A673 (cell line): Measurements from ENCODE around the gene FERMT3. TPM values are rescaled to one million over a fixed set of nuclear protein-coding genes. Genes with fewer than 3 reads are reported as not detected.

Experiments used
- BruUV-seq: library from RNA; stranded (reverse); fragments of 400-500 nt; replicated peaks from 2 replicates; lab custom pipeline; 2021; lab: Mats Ljungman, UMichigan
- CTCF ChIA-PET: fragments of 300-600 bp; sonication (Branson Sonifier 250); formaldehyde crosslinking; loops from one replicate; lab custom pipeline; 2022; ENCODE audit warnings: antibody characterized with exemption; lab: Charles Lee
- POLR2A ChIA-PET: fragments of 300-600 bp; sonication (Branson Sonifier 250); formaldehyde crosslinking; loops from one replicate; lab custom pipeline; 2022; ENCODE audit warnings: antibody characterized with exemption; ENCODE audit not compliant: low non-redundant PET; lab: Charles Lee
- DNase-seq: peaks from one replicate; pipeline ENCODE4 v3.0.0-alpha.2; 2015; ENCODE audit warnings: low spot score
- H3K27ac ChIP-seq: fragments of 200-600 bp; sonication (generic); 2 replicates; pipeline ENCODE4 v1.5.1; 2016; ENCODE audit warnings: mixed run types, low read depth, mild to moderate bottlenecking, mixed read lengths, antibody characterized with exemption, low read length; ENCODE audit not compliant: poor library complexity, severe bottlenecking
- H3K27me3 ChIP-seq: fragments of 200-600 bp; sonication (generic); replicated peaks from 2 replicates; pipeline ENCODE4 v1.6.1; 2017; ENCODE audit warnings: mixed run types, low read depth, mild to moderate bottlenecking, mixed read lengths, antibody characterized with exemption, low read length; ENCODE audit not compliant: insufficient read depth, poor library complexity
- H3K36me3 ChIP-seq: fragments of 200-600 bp; sonication (generic); 2 replicates; pipeline ENCODE4 v1.6.1; 2016; ENCODE audit warnings: mixed run types, mild to moderate bottlenecking, mixed read lengths, antibody characterized with exemption, low read length; ENCODE audit not compliant: insufficient read depth, poor library complexity, severe bottlenecking
- H3K4me1 ChIP-seq: fragments of 200-600 bp; sonication (generic); 2 replicates; pipeline ENCODE4 v1.6.1; 2017; ENCODE audit warnings: mixed run types, mild to moderate bottlenecking, mixed read lengths, antibody characterized with exemption, low read length; ENCODE audit not compliant: insufficient read depth, poor library complexity, severe bottlenecking
- H3K4me3 ChIP-seq: fragments of 200-600 bp; sonication (generic); 2 replicates; pipeline ENCODE4 v1.5.1; 2016; ENCODE audit warnings: low read depth, mixed run types, mild to moderate bottlenecking, mixed read lengths, low read length; ENCODE audit not compliant: poor library complexity, severe bottlenecking
- H3K9me3 ChIP-seq: fragments of 200-600 bp; sonication (generic); 2 replicates; pipeline ENCODE4 v1.6.1; 2016; ENCODE audit warnings: mixed run types, low read depth, mild to moderate bottlenecking, mixed read lengths, antibody characterized with exemption, low read length; ENCODE audit not compliant: poor library complexity, severe bottlenecking
- EZH2 ChIP-seq: fragments of 200-600 bp; sonication (generic); IDR thresholded peaks from 2 replicates; pipeline ENCODE4 v1.6.1; 2017; ENCODE audit warnings: borderline replicate concordance, low read depth, mild to moderate bottlenecking, mixed read lengths, antibody characterized with exemption, low read length; ENCODE audit not compliant: poor library complexity, severe bottlenecking
- intact Hi-C: fragments of 100-400 bp; cut with micrococcal nuclease; formaldehyde crosslinking; loops from one replicate; pipeline ENCODE4 v1.10.0; 2022; ENCODE audit not compliant: unreplicated experiment
- total RNA-seq: library from RNA; stranded (reverse); gene quantifications from 2 replicates; pipeline ENCODE4 v1.2.3, GENCODE V29; 2021
- TF ChIP-seq, protein P1 (sequence below): fragments of 300-800, 200-600 bp; sonication (generic); conservative IDR thresholded peaks from 2 replicates; pipeline ENCODE4 v1.5.1; 2017; ENCODE audit warnings: low read depth, mild to moderate bottlenecking, antibody characterized with exemption, low read length, moderate library complexity, mixed read lengths

FERMT3 gene
- total RNA-seq, 1 experiment from 2014 or later: 99.3 TPM

DNA sequence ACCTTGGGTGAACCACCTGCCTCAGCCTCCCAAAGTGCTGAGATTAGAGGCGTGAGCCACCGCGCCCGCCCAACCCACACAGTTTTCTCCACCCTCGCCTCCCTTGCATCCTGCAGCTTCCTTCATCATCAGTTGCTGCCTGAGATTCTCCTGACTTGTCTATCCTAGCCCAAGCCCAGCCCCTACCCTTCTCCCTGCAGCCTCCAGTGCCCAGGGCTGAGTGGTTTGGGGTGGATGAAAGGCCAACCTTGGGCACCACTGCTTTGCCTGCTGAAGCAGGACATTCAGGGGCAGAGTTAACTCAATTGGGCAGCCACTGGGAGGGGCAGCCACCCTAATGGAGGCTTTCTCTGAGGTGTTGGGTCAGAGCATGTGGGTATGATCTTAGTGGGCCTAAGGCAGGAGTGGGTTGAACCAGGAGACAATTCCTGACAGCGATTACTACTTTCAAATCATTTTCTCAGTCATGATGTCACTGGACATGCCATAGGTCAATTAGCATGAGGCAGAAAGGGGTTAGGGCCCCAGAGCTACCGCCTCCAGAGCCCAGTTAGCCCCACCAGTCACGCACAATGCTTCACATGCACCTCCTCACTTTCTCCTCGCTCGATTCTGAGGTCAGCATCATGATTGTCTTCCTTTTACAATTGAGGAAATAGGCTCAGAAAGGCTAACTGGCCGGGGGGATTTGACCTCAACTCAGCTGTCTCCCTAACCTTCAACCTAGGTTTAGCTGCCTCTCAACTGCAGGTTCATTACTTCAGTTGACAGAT, 33.3 kb downstream of the FERMT3 start:
- Histone ChIP-seq H3K4me3 (peak overlapping the region; percentile 86), H3K27ac (peak overlapping the region; percentile 91), H3K9me3 (no peaks in the 10 kb centered on the region), H3K27me3 (no peaks in the 10 kb centered on the region), H3K36me3 (peaks cover 27% of the 10 kb centered on the region), H3K4me1 (peaks cover 13% of the 10 kb centered on the region)
- no peak for DNase-seq
- BruUV-seq: no TSS peak
- intact Hi-C loops: loop anchor here (2.0 kb wide), 1 partner anchor 65 kb away; the partner anchor contains the start of gene ESRRA
- POLR2A ChIA-PET: no interaction called here
- TF ChIP-seq, protein P1, sequence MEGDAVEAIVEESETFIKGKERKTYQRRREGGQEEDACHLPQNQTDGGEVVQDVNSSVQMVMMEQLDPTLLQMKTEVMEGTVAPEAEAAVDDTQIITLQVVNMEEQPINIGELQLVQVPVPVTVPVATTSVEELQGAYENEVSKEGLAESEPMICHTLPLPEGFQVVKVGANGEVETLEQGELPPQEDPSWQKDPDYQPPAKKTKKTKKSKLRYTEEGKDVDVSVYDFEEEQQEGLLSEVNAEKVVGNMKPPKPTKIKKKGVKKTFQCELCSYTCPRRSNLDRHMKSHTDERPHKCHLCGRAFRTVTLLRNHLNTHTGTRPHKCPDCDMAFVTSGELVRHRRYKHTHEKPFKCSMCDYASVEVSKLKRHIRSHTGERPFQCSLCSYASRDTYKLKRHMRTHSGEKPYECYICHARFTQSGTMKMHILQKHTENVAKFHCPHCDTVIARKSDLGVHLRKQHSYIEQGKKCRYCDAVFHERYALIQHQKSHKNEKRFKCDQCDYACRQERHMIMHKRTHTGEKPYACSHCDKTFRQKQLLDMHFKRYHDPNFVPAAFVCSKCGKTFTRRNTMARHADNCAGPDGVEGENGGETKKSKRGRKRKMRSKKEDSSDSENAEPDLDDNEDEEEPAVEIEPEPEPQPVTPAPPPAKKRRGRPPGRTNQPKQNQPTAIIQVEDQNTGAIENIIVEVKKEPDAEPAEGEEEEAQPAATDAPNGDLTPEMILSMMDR: no peak
- TF ChIP-seq EZH2: no peak
- CTCF ChIA-PET: no interaction called here

DNA sequence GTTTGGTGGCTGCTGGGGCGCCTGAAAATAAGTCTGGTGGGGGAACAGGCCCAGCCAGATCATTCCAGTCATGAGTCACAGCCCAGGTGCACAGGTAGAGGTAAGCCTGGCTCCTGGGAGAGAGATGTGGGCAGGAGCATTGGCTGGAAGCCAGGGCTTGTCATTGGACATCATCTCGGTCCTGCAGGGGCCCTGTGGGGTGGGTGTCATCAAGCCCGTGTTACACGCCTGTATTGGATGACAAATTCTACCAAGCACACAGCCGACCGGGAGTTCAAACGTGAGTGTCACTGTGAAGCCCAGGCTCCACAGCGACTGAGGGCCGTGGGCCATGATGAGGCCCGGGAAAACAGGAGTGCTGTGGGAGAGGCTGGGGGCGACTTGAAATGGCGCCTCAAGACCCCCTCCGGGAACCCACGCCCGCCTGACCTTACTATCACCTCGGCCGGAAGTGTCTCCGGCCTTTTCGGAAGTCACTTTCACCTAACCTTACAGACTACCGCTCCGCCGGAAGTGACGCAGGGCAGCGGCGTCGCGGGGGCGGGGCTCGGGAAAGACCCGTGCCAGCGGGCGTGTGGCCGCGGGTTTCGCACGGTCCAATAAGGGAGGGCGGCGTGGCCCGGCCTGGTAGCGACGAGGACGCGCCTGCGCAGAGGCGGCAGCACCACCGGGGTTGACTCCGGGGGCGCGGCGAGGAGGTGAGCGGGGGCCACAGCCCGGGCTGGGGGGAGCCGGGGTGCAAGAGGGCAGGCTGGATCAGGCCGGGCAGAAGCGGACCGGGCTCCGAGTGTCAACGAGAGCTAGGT, 34.1 kb downstream of the FERMT3 start, which contains the start of gene FKBP2:
TSS of gene FKBP2 (plus strand) at position 661 of the 806 bp plus-strand sequence. CDS start 1,293 bp downstream, outside the sequence.
- Histone ChIP-seq H3K36me3 (peaks cover 27% of the 10 kb centered on the region), H3K27me3 (no peaks in the 10 kb centered on the region), H3K4me3 (peak within 1 kb of the TSS; percentile 86), H3K9me3 (no peaks in the 10 kb centered on the region), H3K27ac (peak within 1 kb of the TSS; percentile 91), H3K4me1 (peaks cover 9% of the 10 kb centered on the region)
- BruUV-seq: TSS peak; percentile 81
- peak; percentile 99 for DNase-seq
- CTCF ChIA-PET: interaction anchor here (0.6 to 0.8 kb wide), 2 partner anchors 61 to 114 kb away, joined by 3 to 4 read pairs; no protein-coding TSS in a partner anchor
- POLR2A ChIA-PET: no interaction called here
- intact Hi-C loops: loop anchor here (2.0 kb wide), 1 partner anchor 64 kb away; the partner anchor contains the start of gene ESRRA
- TF ChIP-seq, protein P1: no peak
- TF ChIP-seq EZH2: no peak

DNA sequence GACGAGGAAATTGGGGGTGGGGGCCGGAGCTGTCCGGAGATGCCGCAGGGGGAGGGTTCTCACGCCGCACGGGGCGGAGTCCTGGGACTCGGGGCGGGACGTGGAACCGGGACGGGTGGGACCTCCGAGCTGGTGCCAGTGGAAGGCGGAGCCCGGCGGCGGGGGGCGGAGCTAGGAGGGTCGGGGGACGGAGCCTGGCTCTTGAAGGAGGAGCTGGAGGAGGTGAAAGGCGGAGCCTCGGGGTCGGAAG, 34.6 kb downstream of the FERMT3 start:
- Histone ChIP-seq H3K27me3 (no peaks in the 10 kb centered on the region), H3K4me3 (peak overlapping the region; percentile 86), H3K27ac (peak overlapping the region; percentile 91), H3K9me3 (no peaks in the 10 kb centered on the region), H3K36me3 (peaks cover 27% of the 10 kb centered on the region), H3K4me1 (peaks cover 9% of the 10 kb centered on the region)
- peak; percentile 99 for DNase-seq
- POLR2A ChIA-PET: no interaction called here
- TF ChIP-seq EZH2: no peak
- TF ChIP-seq, protein P1: no peak
- CTCF ChIA-PET: interaction anchor here (0.6 to 0.8 kb wide), 3 partner anchors 60 to 114 kb away, joined by 3 to 4 read pairs (median 3); no protein-coding TSS in a partner anchor
- no TSS peak for BruUV-seq
- intact Hi-C loops: loop anchor here (2.0 kb wide), 1 partner anchor 64 kb away; the partner anchor contains the start of gene ESRRA
